Prostate gland (tissue), 2 donors: ENCODE measurements around the gene ESYT2. TPM values are rescaled to one million over a fixed set of nuclear protein-coding genes. Genes with fewer than 3 reads are reported as not detected.

Experiments used
- DNase-seq: peaks from one replicate; pipeline ENCODE4 v3.0.0-alpha.2; 2019; ENCODE audit warnings: low spot score
- H3K27ac ChIP-seq, 2 donors: fragments of 200-600 bp; sonication (generic); 2 replicates each; pipeline ENCODE4 v1.5.1; 2017 to 2019
- H3K27me3 ChIP-seq: fragments of 200-600 bp; sonication (generic); replicated peaks from 2 replicates; pipeline ENCODE4 v1.5.1; 2019; ENCODE audit not compliant: insufficient read depth
- H3K36me3 ChIP-seq, 2 donors: fragments of 200-600 bp; sonication (generic); 1 replicate in 1 of 2; 2 replicates in 1 of 2; pipeline versions ENCODE4 v1.5.1 to v1.8.1; 2017 to 2019
- H3K4me1 ChIP-seq: fragments of 200-600 bp; sonication (generic); replicated peaks from 2 replicates; pipeline ENCODE4 v1.5.1; 2019
- H3K4me3 ChIP-seq, 2 donors: fragments of 200-600 bp; sonication (generic); 2 replicates each; pipeline ENCODE4 v1.5.1; 2017 to 2019
- H3K9me3 ChIP-seq: fragments of 200-600 bp; sonication (generic); 2 replicates; pipeline ENCODE4 v1.5.1; 2017
- POLR2A ChIP-seq: fragments of 450-650 bp; IDR thresholded peaks from one replicate; pipeline ENCODE4 v1.6.1; 2016; ENCODE audit warnings: antibody characterized with exemption, mild to moderate bottlenecking
- POLR2AphosphoS5 ChIP-seq: sonication (generic); formaldehyde crosslinking; IDR thresholded peaks from one replicate; pipeline ENCODE4 v1.6.1; 2017; ENCODE audit warnings: antibody characterized with exemption
- WGBS: methylation state at CpG from one replicate; pipeline ENCODE4 v1.1.5; 2018; 5-methylcytosine and 5-hydroxymethylcytosine counted together
- intact Hi-C: fragments of 100-400 bp; cut with DNase I; formaldehyde crosslinking; loops from one replicate; pipeline ENCODE4 v1.14.2; 2022
- total RNA-seq, 2 donors: library from RNA; depleted of rRNA; stranded (reverse); fragments of >200 nt; gene quantifications; one replicate each; pipeline ENCODE4 v1.1.0, GENCODE V29; 2016
- TF ChIP-seq, protein P1 (sequence below), 4 experiments: fragments of 200-600 bp in 2 of 4; fragments of 450-650 bp in 2 of 4; sonication (generic) in 2 of 4; IDR thresholded peaks; 1 replicate in 3 of 4; 2 replicates in 1 of 4; pipeline ENCODE4 v1.5.1; 2016 to 2019; ENCODE audit warnings: antibody characterized with exemption in 4 of 4, mild to moderate bottlenecking in 2 of 4, moderate library complexity in 2 of 4

ESYT2 gene
- total RNA-seq, 2 donors from 2014 or later, result 60.8 to 75.1 TPM

DNA sequence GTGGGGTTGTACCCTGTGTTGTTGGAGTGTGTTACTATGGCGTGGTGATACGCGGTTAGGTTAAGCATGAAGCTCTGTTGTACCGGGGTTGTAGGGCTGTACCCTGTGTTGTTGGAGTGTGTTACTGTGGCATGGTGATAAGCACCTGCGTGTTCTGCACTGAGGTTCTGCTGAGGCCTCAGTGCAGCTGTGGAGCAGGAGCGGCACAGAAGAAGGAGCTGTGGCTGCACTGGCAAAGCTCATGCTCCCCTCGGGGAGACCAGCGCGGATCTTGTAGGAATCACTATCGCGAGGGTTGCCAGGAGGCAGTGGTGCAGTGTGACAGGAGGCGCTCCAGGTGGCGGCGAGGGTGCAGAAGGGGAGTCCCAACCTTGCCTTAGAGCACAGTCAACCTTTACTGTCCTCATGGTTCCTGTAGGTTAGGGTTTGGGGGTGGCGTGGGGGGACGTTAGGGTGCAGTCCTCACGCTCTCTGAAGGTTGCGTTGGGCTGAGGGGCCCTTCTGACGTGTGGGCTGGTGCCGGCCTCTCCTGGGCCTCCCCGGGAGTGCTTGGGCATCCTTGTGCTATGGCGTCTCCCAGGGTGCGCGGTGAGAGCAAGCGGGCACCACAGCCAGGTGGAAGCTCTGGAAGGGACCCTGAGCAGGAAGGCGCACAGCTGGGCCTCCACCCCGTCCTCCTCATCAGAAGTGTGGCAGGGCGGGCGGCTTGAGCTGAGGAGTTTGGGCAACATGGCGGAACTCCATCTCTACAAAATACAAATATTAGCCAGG lies 38.1 kb upstream of the ESYT2 start:
- Histone ChIP-seq H3K36me3 (peaks cover 0 to 9% of the 10 kb centered on the region in 2 donors), H3K27ac (no peak overlapping the region), H3K9me3 (no peaks in the 10 kb centered on the region), H3K27me3 (no peaks in the 10 kb centered on the region), H3K4me3 (no peak overlapping the region), H3K4me1 (no peaks in the 10 kb centered on the region)
- intact Hi-C loops, result loop anchor here (10.0 kb wide), 1 partner anchor 163 kb away; the partner anchor contains the start of gene NCAPG2
- no peak for DNase-seq
- TF ChIP-seq POLR2AphosphoS5 (no peak), POLR2A (no peak)
- TF ChIP-seq, protein P1, sequence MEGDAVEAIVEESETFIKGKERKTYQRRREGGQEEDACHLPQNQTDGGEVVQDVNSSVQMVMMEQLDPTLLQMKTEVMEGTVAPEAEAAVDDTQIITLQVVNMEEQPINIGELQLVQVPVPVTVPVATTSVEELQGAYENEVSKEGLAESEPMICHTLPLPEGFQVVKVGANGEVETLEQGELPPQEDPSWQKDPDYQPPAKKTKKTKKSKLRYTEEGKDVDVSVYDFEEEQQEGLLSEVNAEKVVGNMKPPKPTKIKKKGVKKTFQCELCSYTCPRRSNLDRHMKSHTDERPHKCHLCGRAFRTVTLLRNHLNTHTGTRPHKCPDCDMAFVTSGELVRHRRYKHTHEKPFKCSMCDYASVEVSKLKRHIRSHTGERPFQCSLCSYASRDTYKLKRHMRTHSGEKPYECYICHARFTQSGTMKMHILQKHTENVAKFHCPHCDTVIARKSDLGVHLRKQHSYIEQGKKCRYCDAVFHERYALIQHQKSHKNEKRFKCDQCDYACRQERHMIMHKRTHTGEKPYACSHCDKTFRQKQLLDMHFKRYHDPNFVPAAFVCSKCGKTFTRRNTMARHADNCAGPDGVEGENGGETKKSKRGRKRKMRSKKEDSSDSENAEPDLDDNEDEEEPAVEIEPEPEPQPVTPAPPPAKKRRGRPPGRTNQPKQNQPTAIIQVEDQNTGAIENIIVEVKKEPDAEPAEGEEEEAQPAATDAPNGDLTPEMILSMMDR (IDR thresholded peaks at IDR 0.05), result no peak
- WGBS, result 96% methylated on average over 30 of the region's 30 CpGs

DNA sequence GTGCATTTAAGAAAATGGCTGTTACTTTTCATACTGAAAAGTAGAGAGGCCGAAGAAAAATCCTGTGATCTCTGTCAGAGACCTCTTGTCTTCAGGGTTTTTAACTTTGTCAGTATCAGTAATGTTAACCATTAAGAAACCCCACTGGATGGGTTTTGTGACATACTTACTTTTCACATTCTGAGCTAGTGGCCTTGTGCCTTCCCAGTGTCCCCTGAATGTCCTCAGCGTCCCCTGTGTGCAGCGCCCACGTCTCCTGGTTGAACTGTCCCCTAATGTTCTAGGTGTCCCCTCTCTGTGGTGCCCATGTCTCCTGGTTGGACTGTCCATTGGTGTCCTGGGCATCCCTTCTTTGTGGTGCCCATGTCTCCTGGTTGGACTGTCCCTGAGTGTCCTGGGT lies 36.7 kb upstream of the ESYT2 start:
- no peak overlapping the region for H3K27ac ChIP-seq
- intact Hi-C loops, result loop anchor here (10.0 kb wide), 1 partner anchor 161 kb away; the partner anchor contains the start of gene NCAPG2

DNA sequence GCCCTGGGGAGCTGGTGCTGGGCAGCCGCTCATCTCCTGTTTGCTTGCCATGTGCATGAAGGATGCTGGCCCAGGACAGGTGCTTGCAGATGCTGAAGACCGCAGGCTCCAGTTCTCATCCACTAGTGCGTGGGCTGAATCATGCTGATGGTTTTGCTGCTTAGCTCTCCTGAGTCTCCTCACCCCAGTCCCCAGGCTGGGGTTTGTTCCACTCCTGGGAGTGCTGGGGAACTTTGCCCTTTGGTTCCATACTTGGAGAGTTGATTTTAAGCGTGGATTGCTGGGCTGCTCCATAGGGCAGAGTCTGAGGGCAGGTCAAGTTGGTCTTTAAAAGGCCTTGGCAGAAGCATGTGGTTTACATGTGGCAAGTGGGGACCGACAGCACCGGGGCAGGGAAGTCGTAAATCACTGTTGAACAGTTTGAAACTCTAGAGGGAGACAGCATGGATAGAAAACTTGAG lies 36.2 kb upstream of the ESYT2 start:
- Histone ChIP-seq H3K9me3 (no peaks in the 10 kb centered on the region), H3K4me3 (no peak overlapping the region), H3K36me3 (no peaks in the 10 kb centered on the region), H3K27me3 (no peaks in the 10 kb centered on the region), H3K4me1 (no peaks in the 10 kb centered on the region), H3K27ac (peak overlapping the region in 1 of 2 donors; percentile 22)
- intact Hi-C loops, result loop anchor here (10.0 kb wide), 1 partner anchor 161 kb away; the partner anchor contains the start of gene NCAPG2
- TF ChIP-seq POLR2AphosphoS5 (no peak), POLR2A (no peak)
- TF ChIP-seq, protein P1 (IDR thresholded peaks at IDR 0.05), result no peak
- DNase-seq, result no peak
- 48% methylated on average over 7 of the region's 7 CpGs for WGBS

More for the DNA sequence above, 36.7 kb upstream of the ESYT2 start:
- no peaks in the 10 kb centered on the region for H3K27me3 ChIP-seq
- H3K4me3 ChIP-seq, result no peak overlapping the region
- no peak for TF ChIP-seq POLR2A
- TF ChIP-seq POLR2AphosphoS5, result no peak
- TF ChIP-seq, protein P1 (IDR thresholded peaks at IDR 0.05), result no peak
- peaks cover 0 to 1% of the 10 kb centered on the region in 2 donors for H3K36me3 ChIP-seq
- DNase-seq, result no peak
- 90% methylated on average over 4 of the region's 4 CpGs for whole genome bisulfite sequencing
- H3K4me1 ChIP-seq, result no peaks in the 10 kb centered on the region
- H3K9me3 ChIP-seq, result no peaks in the 10 kb centered on the region

DNA sequence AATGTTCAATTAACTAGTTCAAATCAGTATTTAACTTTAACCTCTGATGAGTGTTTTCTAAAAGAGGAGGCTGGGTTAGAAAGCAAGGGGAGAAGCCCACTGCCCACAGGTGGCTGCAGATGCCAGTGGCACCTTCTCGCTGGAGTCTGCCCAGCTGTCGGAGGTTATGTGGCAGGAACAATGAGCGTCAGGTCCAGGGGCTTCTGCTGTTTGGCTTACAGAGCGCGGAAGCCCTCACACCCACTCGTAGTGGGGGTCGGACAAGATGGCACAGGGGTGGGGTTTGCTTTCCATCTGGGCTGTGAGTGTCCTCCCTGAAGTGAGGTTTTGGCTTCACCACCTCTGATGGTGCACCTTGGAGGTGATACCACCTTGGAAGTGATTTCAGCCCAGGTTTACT lies 35.5 kb upstream of the ESYT2 start:
- TF ChIP-seq POLR2A (no peak), POLR2AphosphoS5 (no peak)
- TF ChIP-seq, protein P1 (IDR thresholded peaks at IDR 0.05), result no peak
- H3K27ac ChIP-seq, result peak overlapping the region; percentile 79 to 85
- DNase-seq, result no peak
- 97% methylated on average over 7 of the region's 7 CpGs for WGBS
- H3K4me3 ChIP-seq, result no peak overlapping the region
- no peaks in the 10 kb centered on the region for H3K36me3 ChIP-seq
- no peaks in the 10 kb centered on the region for H3K4me1 ChIP-seq
- no peaks in the 10 kb centered on the region for H3K27me3 ChIP-seq
- intact Hi-C loops, result loop anchor here (10.0 kb wide), 1 partner anchor 160 kb away; the partner anchor contains the start of gene NCAPG2
- no peaks in the 10 kb centered on the region for H3K9me3 ChIP-seq
